ENCODE measurements around the gene C19orf44.

DNA sequence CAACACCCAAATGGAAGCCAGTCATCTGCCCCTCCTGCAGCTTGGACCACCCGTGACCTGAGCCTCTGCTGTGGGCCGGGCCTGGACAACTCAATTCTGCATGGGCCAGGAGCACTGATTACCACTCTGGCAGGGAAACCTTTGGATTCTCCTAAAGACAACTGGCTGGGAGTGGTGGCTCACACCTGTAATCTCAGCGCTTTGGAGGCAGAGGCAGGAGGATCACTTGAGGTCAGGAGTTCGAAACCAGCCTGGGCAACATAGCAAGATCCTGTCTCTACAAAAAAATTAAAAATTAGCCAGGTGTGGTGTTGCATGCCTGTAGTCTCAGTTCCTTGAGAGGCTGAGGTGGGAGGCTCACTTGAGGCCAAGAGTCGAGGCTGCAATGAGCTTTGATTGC, 31.0 kb upstream of the C19orf44 start:
- TF ChIP-seq, protein P1, sequence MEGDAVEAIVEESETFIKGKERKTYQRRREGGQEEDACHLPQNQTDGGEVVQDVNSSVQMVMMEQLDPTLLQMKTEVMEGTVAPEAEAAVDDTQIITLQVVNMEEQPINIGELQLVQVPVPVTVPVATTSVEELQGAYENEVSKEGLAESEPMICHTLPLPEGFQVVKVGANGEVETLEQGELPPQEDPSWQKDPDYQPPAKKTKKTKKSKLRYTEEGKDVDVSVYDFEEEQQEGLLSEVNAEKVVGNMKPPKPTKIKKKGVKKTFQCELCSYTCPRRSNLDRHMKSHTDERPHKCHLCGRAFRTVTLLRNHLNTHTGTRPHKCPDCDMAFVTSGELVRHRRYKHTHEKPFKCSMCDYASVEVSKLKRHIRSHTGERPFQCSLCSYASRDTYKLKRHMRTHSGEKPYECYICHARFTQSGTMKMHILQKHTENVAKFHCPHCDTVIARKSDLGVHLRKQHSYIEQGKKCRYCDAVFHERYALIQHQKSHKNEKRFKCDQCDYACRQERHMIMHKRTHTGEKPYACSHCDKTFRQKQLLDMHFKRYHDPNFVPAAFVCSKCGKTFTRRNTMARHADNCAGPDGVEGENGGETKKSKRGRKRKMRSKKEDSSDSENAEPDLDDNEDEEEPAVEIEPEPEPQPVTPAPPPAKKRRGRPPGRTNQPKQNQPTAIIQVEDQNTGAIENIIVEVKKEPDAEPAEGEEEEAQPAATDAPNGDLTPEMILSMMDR (IDR thresholded peaks at IDR 0.05), result no peak
- TF ChIP-seq POLR2A (IDR thresholded peaks at IDR 0.05), result no peak

All from body of pancreas (tissue), 4 donors.